ENCODE results near the gene GRIK4.

DNA sequence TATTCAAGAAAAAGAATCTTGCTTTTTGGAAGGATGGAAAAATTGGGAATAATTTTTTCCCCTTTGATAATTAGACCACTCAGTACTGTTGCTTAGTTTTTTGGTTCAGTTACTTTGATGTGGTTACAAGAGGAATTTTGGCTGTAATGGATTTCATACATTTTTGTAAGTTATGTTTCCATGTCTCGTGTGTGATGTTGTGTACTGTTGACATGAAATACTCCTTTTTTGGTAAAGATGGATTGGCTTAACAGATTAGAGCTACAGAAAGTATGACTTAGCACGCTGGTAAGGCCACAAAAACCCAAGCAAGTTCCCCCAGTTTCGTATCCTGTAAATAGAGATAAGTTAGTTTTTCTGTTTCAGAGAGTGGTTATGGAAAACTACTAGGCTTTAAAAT is 524.2 kb downstream of the GRIK4 start:
- TF ChIP-seq, protein P1, sequence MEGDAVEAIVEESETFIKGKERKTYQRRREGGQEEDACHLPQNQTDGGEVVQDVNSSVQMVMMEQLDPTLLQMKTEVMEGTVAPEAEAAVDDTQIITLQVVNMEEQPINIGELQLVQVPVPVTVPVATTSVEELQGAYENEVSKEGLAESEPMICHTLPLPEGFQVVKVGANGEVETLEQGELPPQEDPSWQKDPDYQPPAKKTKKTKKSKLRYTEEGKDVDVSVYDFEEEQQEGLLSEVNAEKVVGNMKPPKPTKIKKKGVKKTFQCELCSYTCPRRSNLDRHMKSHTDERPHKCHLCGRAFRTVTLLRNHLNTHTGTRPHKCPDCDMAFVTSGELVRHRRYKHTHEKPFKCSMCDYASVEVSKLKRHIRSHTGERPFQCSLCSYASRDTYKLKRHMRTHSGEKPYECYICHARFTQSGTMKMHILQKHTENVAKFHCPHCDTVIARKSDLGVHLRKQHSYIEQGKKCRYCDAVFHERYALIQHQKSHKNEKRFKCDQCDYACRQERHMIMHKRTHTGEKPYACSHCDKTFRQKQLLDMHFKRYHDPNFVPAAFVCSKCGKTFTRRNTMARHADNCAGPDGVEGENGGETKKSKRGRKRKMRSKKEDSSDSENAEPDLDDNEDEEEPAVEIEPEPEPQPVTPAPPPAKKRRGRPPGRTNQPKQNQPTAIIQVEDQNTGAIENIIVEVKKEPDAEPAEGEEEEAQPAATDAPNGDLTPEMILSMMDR (conservative IDR thresholded peaks at IDR 0.05; ENCODE audit: low read depth, low read length) = no peak
- TF ChIP-seq NFE2L2 (IDR thresholded peaks at IDR 0.05; ENCODE audit: low read depth, low read length) (no peak), CEBPB (IDR thresholded peaks at IDR 0.05; ENCODE audit: low read depth, low read length) (no peak), FOS (IDR thresholded peaks at IDR 0.05; ENCODE audit: low read depth, low read length) (no peak), POLR2A (IDR thresholded peaks at IDR 0.05; ENCODE audit: low read depth, low read length) (no peak), RAD21 (IDR thresholded peaks at IDR 0.05; ENCODE audit: low read length) (no peak), RCOR1 (IDR thresholded peaks at IDR 0.05; ENCODE audit: insufficient replicate concordance, low read length) (no peak)
